Measurements from ENCODE around the gene CPNE8.

- TF ChIP-seq CTCF (IDR thresholded peaks at IDR 0.05): no peak
- TF ChIP-seq POLR2AphosphoS5 (IDR thresholded peaks at IDR 0.05; ENCODE audit: low read depth, low read length): no peak
- TF ChIP-seq REST (IDR thresholded peaks at IDR 0.05; ENCODE audit: insufficient read depth in 1 of 2, low read depth in 2 of 2, low read length in 1 of 2): no peak
These were observed 117.3 kb downstream of the CPNE8 start for GRCh38 chr12:38788106-38788505.

All from Panc1 (cell line).